GM19025 (cell line): ENCODE measurements around the gene PPP2R2B.

Experiments used
- ATAC-seq: cut with Tn5 transposase; IDR thresholded peaks from one replicate; pipeline ENCODE4 v1.9.1; 2021; ENCODE audit warnings: mild to moderate bottlenecking, low read depth, moderate library complexity; ENCODE audit not compliant: unreplicated experiment

The PPP2R2B gene

DNA sequence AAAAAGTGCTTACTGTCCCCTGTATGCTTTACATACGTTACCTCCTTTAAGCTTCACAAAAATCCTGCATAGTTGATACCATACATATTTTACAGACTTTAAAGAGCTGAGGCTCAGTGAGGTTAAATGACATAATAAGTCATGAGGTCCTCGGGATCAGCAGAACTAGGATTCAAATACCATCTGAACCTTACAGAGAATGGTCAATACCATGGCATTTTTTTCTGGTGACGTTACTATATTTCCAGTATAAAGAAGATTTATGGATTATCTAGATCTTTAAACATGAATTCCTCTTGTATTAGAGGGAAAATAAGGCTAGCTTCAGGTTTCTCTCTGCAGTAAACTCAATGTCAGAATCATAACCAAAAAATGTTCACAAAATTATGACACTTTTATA lies 208.9 kb downstream of the PPP2R2B start:
- no peak for ATAC-seq

GRCh38 chr5:146667633-146668272 lies 210.8 kb downstream of the PPP2R2B start:
- ATAC-seq = no peak

GRCh38 chr5:146662229-146662628 lies 216.3 kb downstream of the PPP2R2B start:
- no peak for ATAC-seq

DNA sequence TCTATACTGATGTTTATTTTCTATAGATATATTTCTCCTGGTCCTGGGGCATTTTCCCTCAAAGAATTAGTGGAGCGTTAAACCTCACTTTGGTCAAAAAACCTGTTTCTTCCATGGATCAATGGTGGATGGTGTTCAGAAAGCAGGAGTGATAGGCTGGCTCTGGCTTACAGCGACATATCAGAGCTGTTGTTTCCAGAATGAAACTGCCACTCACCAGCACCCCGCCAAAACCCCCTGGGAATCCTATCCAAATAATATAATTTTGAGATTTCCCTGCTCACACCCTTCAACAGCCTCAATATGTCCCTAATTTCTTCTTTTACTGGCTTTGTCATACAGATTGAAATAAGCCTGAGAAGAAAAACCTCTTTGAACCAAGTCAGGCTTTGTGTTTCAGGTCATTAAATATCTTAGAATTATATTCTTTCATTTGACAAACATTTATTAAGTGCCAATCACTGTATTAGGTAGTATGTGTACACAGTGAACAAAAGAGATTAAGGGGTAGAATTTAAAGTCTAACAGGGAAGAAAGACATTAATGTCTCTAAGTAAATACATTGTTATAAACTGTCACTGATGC lies 218.1 kb downstream of the PPP2R2B start:
- ATAC-seq = no peak

- no peak for ATAC-seq
Measured at GRCh38 chr5:146659961-146660360, 218.6 kb downstream of the PPP2R2B start.

DNA sequence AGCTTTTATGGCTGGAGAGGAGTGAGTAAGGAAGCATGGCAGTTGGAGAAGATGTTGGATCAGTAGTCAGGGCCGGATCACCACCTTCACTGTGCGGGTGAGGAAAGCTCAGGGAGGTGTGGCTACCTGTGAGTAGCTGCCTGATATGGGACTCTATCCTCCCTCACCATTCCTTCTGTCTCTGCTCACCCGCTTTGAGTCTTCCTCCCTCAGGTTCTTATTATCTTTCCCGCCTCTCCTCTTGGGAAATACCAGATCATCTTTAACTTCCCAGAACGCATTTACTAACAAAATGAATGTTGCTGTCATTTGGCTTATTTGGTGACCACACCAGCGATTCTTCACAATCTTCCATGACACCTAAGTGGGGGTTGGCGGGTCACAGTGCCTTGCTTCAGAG lies 221.9 kb downstream of the PPP2R2B start:
- no peak for ATAC-seq

DNA sequence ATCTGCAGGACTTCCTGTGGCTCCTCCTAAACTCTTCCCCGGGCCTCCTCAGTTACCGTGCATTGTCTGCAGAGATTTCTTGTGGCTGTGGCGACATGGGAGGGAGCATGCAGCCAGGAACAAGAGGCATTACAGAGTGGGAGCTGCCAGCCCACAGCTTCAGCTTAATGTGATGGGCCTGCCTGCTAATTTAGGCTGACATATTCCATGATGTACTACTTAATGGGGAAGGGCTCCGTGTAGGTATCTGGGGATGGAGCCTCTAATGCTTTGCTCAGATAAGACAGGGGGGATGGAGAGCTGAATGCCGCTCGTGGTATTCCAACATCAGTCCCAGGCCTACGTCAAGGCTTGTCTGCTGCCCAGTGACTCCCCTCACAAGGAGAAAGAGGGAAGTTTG lies 225.0 kb downstream of the PPP2R2B start:
- no peak for ATAC-seq

GRCh38 chr5:146652547-146652946 lies 226.0 kb downstream of the PPP2R2B start:
- ATAC-seq = no peak

GRCh38 chr5:146647656-146648199 lies 230.8 kb downstream of the PPP2R2B start:
- no peak for ATAC-seq

DNA sequence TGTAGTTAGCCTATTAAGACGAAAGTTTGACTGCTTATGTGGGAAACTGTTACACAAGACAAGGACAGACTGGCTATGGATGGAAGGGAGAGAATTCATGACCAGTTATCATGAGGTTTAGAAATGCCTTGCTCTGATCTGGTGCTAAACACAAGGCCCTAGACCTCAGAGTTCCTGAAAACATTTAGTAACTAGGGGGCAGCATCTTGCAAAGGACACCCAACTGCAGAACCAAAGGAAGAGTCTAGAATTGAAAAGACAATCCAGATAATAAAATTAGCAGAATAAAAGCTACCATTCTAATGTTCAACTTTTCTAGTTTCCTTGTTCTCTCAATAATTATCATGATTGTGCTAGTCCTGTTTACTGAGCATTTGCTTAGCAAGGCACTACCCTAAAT lies 232.1 kb downstream of the PPP2R2B start:
- ATAC-seq = no peak

DNA sequence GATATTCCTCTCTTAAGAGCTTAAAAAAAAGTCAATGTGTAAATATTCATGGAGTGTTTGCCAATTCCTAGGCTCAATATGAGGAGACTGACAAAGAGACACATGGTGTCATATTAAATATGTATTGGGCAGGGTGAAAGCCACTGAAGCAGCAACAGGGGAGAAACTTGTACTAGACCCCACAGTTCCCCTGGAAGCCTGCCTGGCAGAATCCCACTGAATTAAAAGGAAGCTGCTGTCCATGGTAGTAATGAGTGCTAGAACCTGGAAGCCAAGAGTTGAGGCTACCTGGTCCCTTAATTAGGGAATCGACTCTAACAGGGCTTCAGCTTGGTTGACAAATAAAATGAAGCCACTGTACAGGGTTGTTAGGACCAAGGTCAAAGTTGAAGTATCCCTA lies 233.2 kb downstream of the PPP2R2B start:
- no peak for ATAC-seq

DNA sequence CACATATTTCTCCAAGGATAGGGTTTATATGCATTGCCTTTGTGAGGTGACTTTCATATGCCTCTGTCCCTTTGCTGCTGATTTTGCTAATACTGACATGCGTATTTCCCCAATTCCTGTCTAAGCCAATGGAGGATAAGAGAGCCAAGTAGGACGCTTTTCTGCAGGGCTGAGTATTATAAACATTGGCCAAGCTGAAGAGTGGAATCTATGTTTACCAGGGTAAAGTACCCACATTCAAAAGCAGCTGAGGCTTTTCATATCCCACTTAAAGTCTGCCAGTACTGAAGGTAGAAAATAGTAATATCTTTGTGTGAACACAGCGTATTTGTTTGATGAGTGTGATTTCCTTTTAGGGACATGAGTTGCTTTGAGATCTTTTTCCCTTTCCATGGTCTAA lies 233.7 kb downstream of the PPP2R2B start:
- no peak for ATAC-seq

DNA sequence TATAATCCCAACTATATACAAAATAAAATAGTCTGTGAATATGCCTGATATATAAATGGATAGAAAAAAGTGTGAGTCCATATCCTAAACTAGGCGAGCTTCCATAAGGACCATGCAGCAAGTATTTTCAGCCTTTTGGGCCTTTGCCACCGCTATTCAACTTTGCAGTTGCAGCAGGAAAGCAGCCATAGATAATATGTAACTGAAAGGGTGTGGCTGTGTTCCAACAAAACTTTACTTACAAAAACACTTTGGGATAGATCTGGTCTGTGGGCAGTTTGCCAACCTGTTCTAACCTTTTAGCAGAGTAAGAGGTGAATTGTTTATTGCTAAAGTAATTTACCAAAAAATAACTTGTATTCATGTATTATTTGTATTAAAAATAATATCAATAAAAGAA lies 234.8 kb downstream of the PPP2R2B start:
- ATAC-seq = no peak

DNA sequence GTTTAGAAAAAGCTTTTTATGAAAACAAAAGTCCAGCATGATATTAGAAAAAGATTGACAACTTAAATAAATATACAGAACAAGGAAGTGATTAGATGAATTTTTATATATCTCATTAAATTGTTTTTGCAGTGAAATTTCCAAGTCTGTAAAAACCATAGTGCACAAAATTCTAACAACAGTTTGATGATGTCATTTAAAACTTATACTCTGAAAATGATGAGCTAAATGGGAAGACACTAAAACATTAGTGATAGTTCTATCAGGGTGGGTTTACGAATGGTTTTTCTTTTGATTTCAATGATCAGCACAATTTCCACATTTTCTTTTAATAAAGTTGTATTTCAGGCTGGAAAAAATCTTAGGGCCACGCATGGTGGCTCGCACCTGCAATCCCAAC lies 236.1 kb downstream of the PPP2R2B start:
- no peak for ATAC-seq

DNA sequence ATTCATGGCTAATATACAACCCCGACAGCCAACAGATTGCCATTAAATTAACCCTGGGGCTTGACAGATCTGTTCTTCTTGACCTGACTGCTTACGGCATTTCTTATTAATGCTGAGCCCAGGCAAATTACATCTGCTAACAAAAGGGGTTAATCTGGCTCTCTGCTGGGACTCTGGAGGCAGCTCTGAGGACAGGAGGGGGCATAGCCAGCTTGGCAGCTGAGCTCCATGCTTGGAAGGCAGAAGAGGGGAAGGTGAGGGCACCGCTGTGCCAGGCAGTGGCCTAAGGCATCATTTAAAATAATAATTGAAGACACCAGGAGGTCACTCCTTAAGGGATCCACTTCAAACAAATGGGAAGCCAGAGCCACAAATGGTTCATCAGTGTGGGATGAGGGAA lies 236.6 kb downstream of the PPP2R2B start:
- no peak for ATAC-seq

GRCh38 chr5:146640285-146640896 lies 238.2 kb downstream of the PPP2R2B start:
- no peak for ATAC-seq

GRCh38 chr5:146635443-146635842 lies 243.1 kb downstream of the PPP2R2B start:
- ATAC-seq = no peak

GRCh38 chr5:146633323-146633764 lies 245.2 kb downstream of the PPP2R2B start:
- ATAC-seq = no peak

GRCh38 chr5:146632620-146633322 lies 245.8 kb downstream of the PPP2R2B start:
- ATAC-seq = no peak

DNA sequence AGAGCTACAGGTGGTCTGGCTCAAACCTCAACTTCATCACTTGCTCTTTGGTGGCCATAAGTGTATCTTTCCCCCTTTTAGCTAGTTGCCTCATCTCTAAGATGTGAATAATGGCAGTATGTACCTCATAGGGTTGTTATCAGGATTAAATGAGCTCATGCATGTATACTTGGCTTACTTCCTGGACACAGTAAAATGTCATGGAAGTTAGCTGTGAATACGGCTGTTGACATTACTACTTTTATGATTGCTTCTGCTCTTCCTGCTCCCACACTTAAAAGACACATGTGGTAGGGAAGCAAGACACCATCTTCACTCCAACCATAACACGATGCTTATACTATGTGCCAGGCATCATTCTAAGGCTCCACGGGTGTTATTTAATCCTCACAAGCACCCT lies 248.1 kb downstream of the PPP2R2B start:
- ATAC-seq = no peak

- ATAC-seq = no peak
Measured at GRCh38 chr5:146628950-146629349, 249.6 kb downstream of the PPP2R2B start.
